NCI-H774 (cell line): Measurements from ENCODE around the gene TNFAIP8L1.

Experiments used
- DNase-seq: peaks from one replicate; lab custom pipeline; 2025; lab: John Stamatoyannopoulos, UW

Gene TNFAIP8L1

GRCh38 chr19:4609878-4610511 is 29.3 kb upstream of the TNFAIP8L1 start:
- no peak for DNase-seq

- no peak for DNase-seq
These were observed 26.0 kb upstream of the TNFAIP8L1 start for GRCh38 chr19:4613254-4613751.

- DNase-seq, result no peak
These were observed 21.3 kb upstream of the TNFAIP8L1 start for GRCh38 chr19:4618019-4618418.

GRCh38 chr19:4619668-4620294 is 19.5 kb upstream of the TNFAIP8L1 start:
- DNase-seq, result no peak

- DNase-seq, result no peak
These were observed 18.6 kb upstream of the TNFAIP8L1 start for GRCh38 chr19:4620675-4621074.

DNA sequence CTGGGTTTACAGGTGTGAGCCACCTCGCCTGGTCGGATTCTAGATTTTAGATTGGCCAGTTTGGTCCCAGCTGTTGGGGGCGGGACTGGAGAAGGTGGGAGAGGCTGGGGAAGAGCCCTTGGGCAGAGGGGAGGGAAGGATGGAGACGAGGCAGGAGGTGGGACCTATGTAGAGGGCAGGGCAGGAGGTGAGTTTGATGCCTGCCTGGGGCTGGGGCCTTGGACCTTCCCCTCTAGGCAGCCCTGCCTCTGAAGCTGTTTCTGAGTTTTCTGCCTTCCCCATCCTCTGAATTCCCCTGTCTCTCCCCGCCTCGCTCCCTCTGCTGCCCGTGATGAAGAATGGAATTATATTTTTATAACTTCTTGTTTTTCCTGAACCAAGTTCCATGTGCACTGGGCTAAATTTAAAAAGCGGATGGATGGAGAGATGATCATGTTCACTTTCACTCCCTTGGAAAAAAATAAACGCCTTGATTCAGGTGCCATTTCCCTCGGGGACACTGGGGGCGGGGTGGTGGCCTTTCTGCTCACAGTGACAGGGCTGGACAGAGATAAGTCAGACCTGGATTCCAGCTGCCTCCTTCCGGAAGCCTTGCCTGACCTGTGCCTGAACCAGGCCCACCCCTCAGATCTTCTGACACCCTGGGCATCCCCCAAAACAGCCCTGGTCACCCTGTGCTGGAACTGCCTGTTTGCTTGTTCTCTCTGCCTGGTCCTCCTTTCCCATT is 16.5 kb upstream of the TNFAIP8L1 start:
- no peak for DNase-seq

- no peak for DNase-seq
These were observed 15.0 kb upstream of the TNFAIP8L1 start for GRCh38 chr19:4624301-4624700.

GRCh38 chr19:4624733-4625362 is 14.5 kb upstream of the TNFAIP8L1 start:
- no peak for DNase-seq

DNA sequence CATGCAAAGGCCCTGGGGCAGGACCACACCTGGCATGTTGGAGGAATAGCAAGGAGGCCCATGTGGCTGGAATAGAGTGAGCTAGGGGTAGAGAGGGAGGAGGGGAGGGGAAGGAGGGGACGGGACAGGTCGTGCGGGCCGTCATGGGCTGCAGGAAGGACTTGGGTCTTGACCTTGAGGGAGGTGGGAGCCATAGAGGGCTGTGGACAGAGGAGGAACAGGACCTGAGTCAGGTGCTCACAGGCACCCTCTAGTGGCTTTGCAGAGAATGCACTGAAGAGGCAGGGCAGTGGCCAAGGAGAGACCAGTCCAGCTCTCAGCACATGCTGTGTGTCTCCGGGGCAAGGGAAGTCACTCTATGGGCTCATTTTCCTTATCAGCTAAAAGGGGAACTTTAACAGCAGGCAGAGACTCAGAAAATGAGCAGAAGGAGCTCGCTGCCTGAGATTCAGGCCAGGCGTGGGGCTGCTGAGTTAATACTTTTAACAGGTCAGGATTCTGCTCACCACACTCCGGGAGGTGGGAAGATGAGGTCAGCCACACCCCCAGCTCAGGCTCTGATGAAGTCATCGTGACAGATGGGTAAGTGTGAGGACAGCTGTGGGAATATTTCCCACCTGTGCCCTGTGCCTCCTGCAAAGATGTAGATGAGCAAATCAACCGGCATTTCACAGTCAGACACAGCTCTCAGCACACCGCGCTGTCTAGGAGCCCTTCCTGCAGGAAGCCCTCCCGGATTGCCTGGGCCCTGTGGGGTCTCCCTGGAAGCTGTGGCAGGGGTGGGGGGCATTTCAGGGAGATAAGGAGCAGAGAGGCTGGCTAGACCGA is 6.0 kb upstream of the TNFAIP8L1 start:
- peak; percentile 18 for DNase-seq

GRCh38 chr19:4635754-4636116 is 3.6 kb upstream of the TNFAIP8L1 start:
- DNase-seq, result no peak

GRCh38 chr19:4636151-4636717 is 3.1 kb upstream of the TNFAIP8L1 start:
- peak; percentile 39 for DNase-seq

GRCh38 chr19:4636761-4637160 is 2.6 kb upstream of the TNFAIP8L1 start:
- DNase-seq, result no peak

DNA sequence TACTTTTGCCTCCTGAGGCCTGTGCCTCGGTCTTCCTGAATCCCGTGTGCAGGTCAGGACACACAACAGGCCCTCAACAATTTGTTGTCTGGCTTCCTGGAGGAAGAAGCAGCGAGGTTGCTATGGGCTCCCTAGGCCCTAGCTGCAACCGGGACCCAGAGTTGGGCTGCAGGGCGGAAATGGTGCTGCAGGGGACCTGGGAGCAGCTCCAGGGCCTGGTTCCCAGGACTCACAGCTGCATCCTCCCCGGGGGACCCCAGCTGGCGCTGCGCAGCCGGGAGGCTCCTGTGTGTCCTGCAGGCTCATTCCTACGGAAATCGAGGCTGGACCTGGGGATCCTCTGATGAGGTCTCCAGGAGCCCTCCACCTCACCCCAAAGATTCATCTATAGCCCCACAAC is 999 bp upstream of the TNFAIP8L1 start:
- DNase-seq, result no peak

DNA sequence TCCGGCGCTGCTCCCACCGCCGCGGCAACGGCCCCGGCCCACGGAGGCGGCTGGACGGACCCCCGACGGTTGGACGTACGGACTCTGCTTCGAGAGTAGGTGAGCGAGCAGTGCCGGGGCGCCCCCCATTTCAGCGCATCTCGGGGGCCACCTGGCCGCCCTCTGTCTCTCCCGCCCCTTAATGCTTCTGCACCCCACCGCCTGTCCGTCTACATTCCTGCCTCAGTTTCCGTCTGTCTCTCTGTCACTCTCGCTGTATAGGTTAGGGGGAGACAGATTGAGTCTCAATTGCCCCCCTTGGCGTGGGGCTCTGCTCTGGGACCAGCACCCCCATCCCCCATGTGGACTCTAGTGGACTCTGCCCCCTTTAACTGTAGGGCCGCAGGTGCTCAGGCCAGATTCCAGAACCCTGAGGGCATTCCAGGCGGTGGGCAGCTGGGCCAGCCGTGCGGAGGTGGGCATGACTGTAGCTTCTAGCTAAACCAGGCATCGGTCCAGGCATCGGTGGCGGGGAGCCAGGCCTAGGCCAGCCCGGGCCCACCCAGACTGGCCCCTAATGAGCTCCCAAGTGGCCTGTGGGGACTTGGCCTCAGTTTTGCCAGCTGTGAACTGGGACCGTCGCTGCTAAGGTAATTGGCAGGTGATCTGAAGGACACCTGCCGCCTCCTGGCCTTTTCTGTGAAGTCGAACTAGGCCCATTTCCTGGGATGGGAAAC is 373 bp downstream of the TNFAIP8L1 start:
- no peak for DNase-seq

DNA sequence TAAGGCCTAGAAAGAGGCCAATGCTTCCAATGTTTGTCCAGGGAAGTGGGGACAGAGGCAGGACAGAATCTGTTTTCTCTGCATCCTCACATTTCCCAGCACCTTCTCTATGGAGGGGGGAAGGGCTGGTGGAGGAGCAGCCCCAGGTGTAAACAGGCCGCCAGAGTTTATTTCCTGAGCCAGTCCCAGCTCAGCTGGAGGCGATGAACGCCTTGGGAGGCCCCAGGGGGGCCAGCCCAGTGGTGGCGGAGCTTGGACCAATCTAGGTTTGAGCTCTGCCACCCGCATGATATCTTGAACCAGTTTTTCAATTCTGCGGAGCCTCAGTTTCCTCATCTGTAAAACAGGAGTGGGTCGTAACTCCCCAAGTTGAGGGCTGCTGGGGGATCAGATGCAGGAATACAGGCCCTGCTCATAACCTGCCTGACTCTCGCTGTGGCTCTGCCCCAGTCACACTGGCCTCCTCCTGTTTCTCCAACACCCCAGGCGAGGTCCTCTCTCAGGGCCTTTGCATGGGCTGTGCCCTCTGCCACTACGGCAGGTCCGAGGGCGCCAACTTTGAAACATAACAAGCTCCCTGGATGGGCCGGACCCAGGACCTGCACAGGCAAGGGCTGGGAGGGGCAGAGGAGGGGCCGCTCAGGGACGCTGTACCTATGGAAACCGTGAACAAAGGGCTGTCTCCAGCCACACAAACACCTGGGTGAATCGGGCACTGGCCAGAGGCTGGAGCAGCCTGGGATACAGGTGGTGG is 1.1 kb downstream of the TNFAIP8L1 start:
- DNase-seq, result no peak

DNA sequence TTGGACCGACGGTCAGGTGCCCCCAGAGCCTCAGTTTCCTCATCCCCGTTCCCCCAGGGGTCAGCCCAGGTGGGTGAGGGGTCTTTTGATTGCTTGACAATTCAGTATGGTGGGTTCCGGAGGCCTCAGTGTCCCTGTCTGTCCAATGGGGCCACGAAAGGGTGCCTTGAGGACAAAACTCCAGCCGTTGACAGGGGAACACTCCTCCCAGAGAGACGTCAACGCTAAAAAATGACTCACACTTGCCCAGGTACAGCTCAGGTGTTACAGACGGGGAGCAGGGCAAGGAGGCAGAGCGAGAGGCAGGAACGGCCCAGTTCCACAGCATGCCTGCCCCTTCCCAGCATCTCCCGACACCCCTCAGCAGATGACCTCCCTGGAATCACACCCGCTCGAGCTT is 1.8 kb downstream of the TNFAIP8L1 start:
- no peak for DNase-seq

GRCh38 chr19:4642625-4643024 is 3.3 kb downstream of the TNFAIP8L1 start:
- DNase-seq, result no peak

DNA sequence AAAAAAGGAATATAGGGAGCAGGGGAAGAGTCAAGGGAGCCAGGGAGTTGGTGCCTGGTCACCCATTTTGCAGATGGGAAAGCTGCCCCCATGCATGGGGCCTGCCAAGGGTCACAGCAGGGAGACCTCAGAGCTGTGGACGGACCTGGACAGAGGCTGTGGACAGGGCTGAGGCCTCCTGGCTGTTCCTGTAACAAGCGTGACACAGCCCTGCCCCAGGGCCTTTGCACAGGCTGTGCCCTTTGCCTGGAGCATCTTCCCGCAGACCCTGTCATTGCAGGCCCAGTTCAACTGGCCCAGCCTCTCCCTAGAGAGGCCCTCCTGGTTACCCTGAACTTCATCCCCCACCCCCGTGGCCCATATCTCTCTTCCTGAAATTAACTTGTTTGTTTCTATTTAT is 6.4 kb downstream of the TNFAIP8L1 start:
- no peak for DNase-seq

GRCh38 chr19:4647676-4648644 is 8.6 kb downstream of the TNFAIP8L1 start:
- DNase-seq, result no peak
